ENCODE data around the gene PAMR1. TPM values are rescaled to one million over a fixed set of nuclear protein-coding genes. Genes with fewer than 3 reads are reported as not detected.

PAMR1 gene
- total and polyA plus RNA-seq, 2 donors from 2014 or later = 2.2 to 2.4 TPM

GRCh38 chr11:35511666-35512065, 13.8 kb downstream of the PAMR1 start:
- FAIRE-seq (no peak), DNase-seq (no peak)
- TF ChIP-seq CTCF (IDR thresholded peaks at IDR 0.05; ENCODE audit: borderline replicate concordance, extremely low read depth, insufficient read depth) = no peak
- Histone ChIP-seq H3K27ac (ENCODE audit: low read depth in 2 of 2, low read length in 2 of 2) (no peak overlapping the region), H3K36me3 (ENCODE audit: control insufficient read depth in 2 of 3, insufficient read depth in 3 of 3, low read length in 3 of 3) (no peaks in the 10 kb centered on the region), H3K27me3 (ENCODE audit: control insufficient read depth, insufficient read depth, low read length) (no peaks in the 10 kb centered on the region), H3K4me3 (ENCODE audit: low read length in 3 of 3) (no peak overlapping the region), H3K4me1 (ENCODE audit: control insufficient read depth in 2 of 3, insufficient read depth in 2 of 3, low read depth in 1 of 3, low read length in 3 of 3) (no peaks in the 10 kb centered on the region), H3K9me3 (ENCODE audit: control insufficient read depth in 2 of 3, insufficient read depth in 1 of 3, low read length in 3 of 3) (no peaks in the 10 kb centered on the region), H3K9ac (ENCODE audit: low read length in 3 of 3) (no peak overlapping the region)
- intact Hi-C loops (cut with DNase I) = no loop called here

GRCh38 chr11:35507688-35508087, 17.7 kb downstream of the PAMR1 start:
- intact Hi-C loops (cut with DNase I) = no loop called here
- H3K9ac ChIP-seq (ENCODE audit: low read length in 3 of 3) = no peak overlapping the region
- H3K9me3 ChIP-seq (ENCODE audit: control insufficient read depth in 2 of 3, insufficient read depth in 1 of 3, low read length in 3 of 3) = peaks cover 0 to 3% (median 0%) of the 10 kb centered on the region in 3 donors
- FAIRE-seq (no peak), DNase-seq (no peak)
- no peak overlapping the region for H3K27ac ChIP-seq (ENCODE audit: low read depth in 2 of 2, low read length in 2 of 2)
- no peak for TF ChIP-seq CTCF (IDR thresholded peaks at IDR 0.05; ENCODE audit: borderline replicate concordance, extremely low read depth, insufficient read depth)
- H3K4me3 ChIP-seq (ENCODE audit: low read length in 3 of 3) = no peak overlapping the region
- no peaks in the 10 kb centered on the region for H3K36me3 ChIP-seq (ENCODE audit: control insufficient read depth in 2 of 3, insufficient read depth in 3 of 3, low read length in 3 of 3)
- H3K4me1 ChIP-seq (ENCODE audit: control insufficient read depth in 2 of 3, insufficient read depth in 2 of 3, low read depth in 1 of 3, low read length in 3 of 3) = no peaks in the 10 kb centered on the region
- H3K27me3 ChIP-seq (ENCODE audit: control insufficient read depth, insufficient read depth, low read length) = no peaks in the 10 kb centered on the region

GRCh38 chr11:35501776-35502175, 23.6 kb downstream of the PAMR1 start:
- no peaks in the 10 kb centered on the region for H3K4me1 ChIP-seq (ENCODE audit: control insufficient read depth in 2 of 3, insufficient read depth in 2 of 3, low read depth in 1 of 3, low read length in 3 of 3)
- TF ChIP-seq CTCF (IDR thresholded peaks at IDR 0.05; ENCODE audit: borderline replicate concordance, extremely low read depth, insufficient read depth) = no peak
- DNase-seq = peak in 1 of 5 donors; percentile 48

GRCh38 chr11:35500744-35501143, 24.7 kb downstream of the PAMR1 start:
- Histone ChIP-seq H3K27ac (ENCODE audit: low read depth in 2 of 2, low read length in 2 of 2) (no peak overlapping the region), H3K9ac (ENCODE audit: low read length in 3 of 3) (no peak overlapping the region), H3K27me3 (ENCODE audit: control insufficient read depth, insufficient read depth, low read length) (no peaks in the 10 kb centered on the region), H3K4me1 (ENCODE audit: control insufficient read depth in 2 of 3, insufficient read depth in 2 of 3, low read depth in 1 of 3, low read length in 3 of 3) (no peaks in the 10 kb centered on the region), H3K36me3 (ENCODE audit: control insufficient read depth in 2 of 3, insufficient read depth in 3 of 3, low read length in 3 of 3) (no peaks in the 10 kb centered on the region), H3K4me3 (ENCODE audit: low read length in 3 of 3) (no peak overlapping the region), H3K9me3 (ENCODE audit: control insufficient read depth in 2 of 3, insufficient read depth in 1 of 3, low read length in 3 of 3) (peaks cover 0 to 3% (median 0%) of the 10 kb centered on the region in 3 donors)
- no peak for TF ChIP-seq CTCF (IDR thresholded peaks at IDR 0.05; ENCODE audit: borderline replicate concordance, extremely low read depth, insufficient read depth)
- intact Hi-C loops (cut with DNase I) = no loop called here
- no peak for FAIRE-seq
- DNase-seq = no peak

More at GRCh38 chr11:35501776-35502175, 23.6 kb downstream of the PAMR1 start:
- FAIRE-seq = no peak
- H3K36me3 ChIP-seq (ENCODE audit: control insufficient read depth in 2 of 3, insufficient read depth in 3 of 3, low read length in 3 of 3) = no peaks in the 10 kb centered on the region
- H3K9ac ChIP-seq (ENCODE audit: low read length in 3 of 3) = no peak overlapping the region
- no peak overlapping the region for H3K4me3 ChIP-seq (ENCODE audit: low read length in 3 of 3)
- H3K9me3 ChIP-seq (ENCODE audit: control insufficient read depth in 2 of 3, insufficient read depth in 1 of 3, low read length in 3 of 3) = peaks cover 0 to 3% (median 0%) of the 10 kb centered on the region in 3 donors
- intact Hi-C loops (cut with DNase I) = no loop called here
- no peak overlapping the region for H3K27ac ChIP-seq (ENCODE audit: low read depth in 2 of 2, low read length in 2 of 2)
- no peaks in the 10 kb centered on the region for H3K27me3 ChIP-seq (ENCODE audit: control insufficient read depth, insufficient read depth, low read length)
